Measurements from ENCODE around the gene PSPH.

PSPH gene

DNA sequence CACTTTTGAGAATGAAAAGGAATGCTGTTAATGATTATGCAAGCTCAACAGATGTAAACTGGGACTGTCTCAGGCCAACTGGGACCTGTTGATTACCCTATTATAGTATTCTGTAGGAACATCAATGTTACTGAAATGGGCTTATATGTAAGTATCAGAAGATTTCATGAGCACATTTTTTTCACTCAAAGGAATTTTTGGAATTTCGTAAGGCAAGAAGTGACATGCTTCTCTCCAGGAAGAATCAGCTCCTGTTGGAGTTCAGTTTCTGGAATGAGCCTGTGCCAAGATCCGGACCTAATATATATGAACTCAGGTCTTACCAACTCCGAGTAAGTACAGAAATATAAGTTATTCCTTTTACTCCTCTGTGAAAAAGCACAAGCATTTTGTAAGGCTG lies 67.7 kb downstream of the PSPH start:
- DNase-seq (ENCODE audit: low read depth): no peak
- TF ChIP-seq POLR2A (IDR thresholded peaks at IDR 0.05; ENCODE audit: extremely low read depth, insufficient read length): no peak
- H3K4me3 ChIP-seq (ENCODE audit: low read depth, low read length): no peak overlapping the region

DNA sequence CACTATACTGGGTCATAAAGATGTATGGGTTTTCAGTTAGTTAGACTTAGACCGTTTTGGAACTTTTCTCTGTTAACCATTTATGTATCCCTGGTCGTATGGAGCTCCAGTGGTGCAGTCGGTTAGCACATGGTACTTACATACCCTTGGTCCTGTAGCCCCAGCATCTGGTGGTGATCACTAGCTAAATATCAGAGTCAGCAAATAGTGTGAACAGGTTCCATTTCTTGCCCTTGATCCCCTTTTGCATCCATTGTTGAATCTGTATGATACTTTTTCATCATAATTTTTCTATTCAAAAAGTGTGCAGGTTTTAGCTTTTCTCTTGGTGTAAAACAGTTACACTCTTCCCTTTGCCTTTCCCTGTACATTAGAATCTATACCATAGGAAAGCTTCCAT lies 71.0 kb downstream of the PSPH start:
- no peak for DNase-seq (ENCODE audit: low read depth)
- no peak for TF ChIP-seq MYC (IDR thresholded peaks at IDR 0.05; ENCODE audit: low read depth, low read length)
- H3K4me3 ChIP-seq (ENCODE audit: low read depth, low read length): no peak overlapping the region

DNA sequence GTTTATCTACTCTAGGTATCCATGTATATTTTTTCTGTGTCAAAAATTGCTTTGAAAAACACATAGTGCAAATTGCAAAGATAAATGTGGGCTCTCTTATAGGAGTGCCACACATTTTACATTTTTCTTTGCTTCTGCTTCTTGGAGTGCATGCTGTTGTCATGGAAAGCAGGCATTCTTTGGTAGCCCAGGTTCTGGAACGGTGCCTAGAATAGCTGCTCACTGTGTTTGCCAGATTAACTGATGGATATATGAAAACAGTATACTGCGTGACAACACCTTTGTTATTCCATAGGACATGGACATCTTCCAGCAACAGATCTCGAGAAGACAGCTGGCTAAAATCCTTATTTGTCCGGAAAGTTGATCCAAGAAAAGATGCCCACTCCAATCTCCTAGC lies 73.4 kb downstream of the PSPH start:
- no peak overlapping the region for H3K4me3 ChIP-seq (ENCODE audit: low read depth, low read length)
- DNase-seq (ENCODE audit: low read depth): no peak
- TF ChIP-seq, protein P1, sequence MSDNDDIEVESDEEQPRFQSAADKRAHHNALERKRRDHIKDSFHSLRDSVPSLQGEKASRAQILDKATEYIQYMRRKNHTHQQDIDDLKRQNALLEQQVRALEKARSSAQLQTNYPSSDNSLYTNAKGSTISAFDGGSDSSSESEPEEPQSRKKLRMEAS (IDR thresholded peaks at IDR 0.05; ENCODE audit: low read depth, low read length): no peak
- no peak for TF ChIP-seq MYC (IDR thresholded peaks at IDR 0.05; ENCODE audit: low read depth, low read length)
- TF ChIP-seq CTCF (IDR thresholded peaks at IDR 0.05; ENCODE audit: low read depth, low read length): no peak
- no peak for TF ChIP-seq POLR2A (IDR thresholded peaks at IDR 0.05; ENCODE audit: extremely low read depth, insufficient read length)

DNA sequence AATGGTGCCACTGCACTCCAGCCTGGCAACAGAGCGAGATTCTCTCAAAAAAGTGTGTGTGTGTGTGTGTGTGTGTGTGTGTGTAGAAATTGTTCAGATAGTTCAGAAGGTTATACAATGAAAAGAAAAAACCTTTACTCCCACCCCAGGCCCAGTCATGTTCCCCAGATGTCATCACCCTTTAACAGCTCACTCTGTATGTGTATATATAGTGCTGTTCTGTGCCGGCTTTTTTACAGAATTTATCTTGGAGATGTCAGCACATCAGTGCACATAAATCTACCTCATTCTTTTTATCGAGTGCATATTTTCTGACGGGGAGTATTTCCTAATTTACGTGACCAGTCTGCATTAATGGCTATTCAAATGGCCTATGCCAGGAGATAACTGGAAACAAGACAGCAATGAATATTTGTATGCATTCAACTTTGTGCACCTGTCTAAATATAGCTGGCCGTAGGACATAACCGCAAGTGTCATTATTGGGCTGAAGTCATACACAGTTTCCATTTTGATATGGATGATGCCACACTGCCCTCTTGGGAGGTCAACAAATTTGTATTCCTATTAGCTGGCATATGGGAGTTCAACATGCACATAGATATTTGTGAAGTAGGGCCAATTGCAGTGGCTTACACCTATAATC lies 75.1 kb downstream of the PSPH start:
- DNase-seq (ENCODE audit: low read depth): no peak
- TF ChIP-seq MYC (IDR thresholded peaks at IDR 0.05; ENCODE audit: low read depth, low read length) (no peak), POLR2A (IDR thresholded peaks at IDR 0.05; ENCODE audit: extremely low read depth, insufficient read length) (no peak), CTCF (IDR thresholded peaks at IDR 0.05; ENCODE audit: low read depth, low read length) (no peak)
- TF ChIP-seq, protein P1 (IDR thresholded peaks at IDR 0.05; ENCODE audit: low read depth, low read length): no peak

DNA sequence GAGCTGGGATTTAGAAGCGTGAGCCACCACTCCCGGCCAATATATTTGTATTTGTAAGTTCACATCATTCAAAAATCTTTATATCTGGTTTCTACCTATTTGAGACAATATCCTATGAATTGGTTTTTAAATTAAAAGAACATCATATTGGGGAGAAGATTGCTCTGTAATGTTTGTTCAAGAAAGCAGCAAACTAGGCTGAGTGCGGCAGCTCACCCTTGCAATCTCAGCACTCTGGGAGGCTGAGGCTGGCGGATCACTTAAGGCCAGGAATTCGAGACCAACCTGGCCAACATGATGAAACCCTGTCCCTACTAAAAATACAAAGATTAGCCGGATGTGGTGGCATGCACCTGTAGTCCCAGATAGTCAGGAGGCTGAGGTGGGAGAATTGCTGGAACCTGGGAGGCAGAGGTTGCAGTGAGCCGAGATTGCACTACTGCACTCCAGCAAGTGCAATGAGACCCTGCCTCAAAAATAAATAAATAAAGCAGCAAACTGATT lies 77.4 kb downstream of the PSPH start:
- no peak for TF ChIP-seq MYC (IDR thresholded peaks at IDR 0.05; ENCODE audit: low read depth, low read length)
- TF ChIP-seq CTCF (IDR thresholded peaks at IDR 0.05; ENCODE audit: low read depth, low read length): no peak
- no peak for TF ChIP-seq POLR2A (IDR thresholded peaks at IDR 0.05; ENCODE audit: extremely low read depth, insufficient read length)
- TF ChIP-seq, protein P1 (IDR thresholded peaks at IDR 0.05; ENCODE audit: low read depth, low read length): no peak

More for the DNA sequence above, 75.1 kb downstream of the PSPH start:
- H3K4me3 ChIP-seq (ENCODE audit: low read depth, low read length): no peak overlapping the region

DNA sequence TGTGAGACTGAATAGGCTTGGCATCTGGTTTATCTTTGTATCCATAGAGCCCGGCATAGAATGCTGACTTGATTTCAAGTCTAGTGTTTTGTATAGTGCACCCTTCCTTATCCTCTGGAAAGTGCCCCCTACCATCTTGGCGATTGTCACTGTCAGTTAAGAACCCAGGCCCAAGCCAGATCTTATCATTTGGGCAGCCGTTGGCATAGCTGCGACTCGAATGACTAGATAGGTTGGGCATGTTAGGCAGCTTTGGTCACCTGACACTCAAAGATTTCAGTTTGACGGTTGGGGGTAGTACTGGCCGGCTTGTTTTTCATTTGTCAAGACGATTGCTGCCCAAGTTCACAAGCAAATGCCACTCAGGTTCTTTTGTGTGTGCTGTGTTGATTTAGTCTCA lies 80.3 kb downstream of the PSPH start:
- DNase-seq (ENCODE audit: low read depth): no peak
- H3K4me3 ChIP-seq (ENCODE audit: low read depth, low read length): no peak overlapping the region
- TF ChIP-seq, protein P1 (IDR thresholded peaks at IDR 0.05; ENCODE audit: low read depth, low read length): no peak

More for the DNA sequence above, 77.4 kb downstream of the PSPH start:
- no peak for DNase-seq (ENCODE audit: low read depth)
- H3K4me3 ChIP-seq (ENCODE audit: low read depth, low read length): no peak overlapping the region

DNA sequence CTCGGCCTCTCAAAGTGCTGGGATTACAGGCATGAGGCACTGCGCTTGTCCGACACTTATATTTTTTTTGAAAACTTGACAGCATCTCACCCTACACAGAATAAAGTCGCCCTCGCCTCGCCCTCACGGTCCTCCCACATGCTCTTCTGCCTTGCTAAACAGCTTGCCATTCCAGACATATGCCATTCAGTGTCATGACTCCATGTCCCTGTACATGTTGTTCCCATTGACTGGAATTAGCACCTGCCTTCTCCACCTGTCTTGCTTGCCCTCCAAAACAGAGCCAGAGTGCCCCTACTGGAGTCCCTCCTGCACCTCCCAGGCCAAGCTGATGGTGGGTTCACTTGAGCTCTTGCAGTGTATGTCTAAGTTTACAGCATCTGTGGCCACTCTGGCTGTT lies 80.7 kb downstream of the PSPH start:
- TF ChIP-seq, protein P1 (IDR thresholded peaks at IDR 0.05; ENCODE audit: low read depth, low read length): no peak
- TF ChIP-seq MYC (IDR thresholded peaks at IDR 0.05; ENCODE audit: low read depth, low read length) (no peak), POLR2A (IDR thresholded peaks at IDR 0.05; ENCODE audit: extremely low read depth, insufficient read length) (no peak), CTCF (IDR thresholded peaks at IDR 0.05; ENCODE audit: low read depth, low read length) (no peak)
- no peak for DNase-seq (ENCODE audit: low read depth)

More for the DNA sequence above, 80.7 kb downstream of the PSPH start:
- H3K4me3 ChIP-seq (ENCODE audit: low read depth, low read length): no peak overlapping the region
